IMR-90 (cell line): Measurements from ENCODE around the gene IL36B. TPM values are rescaled to one million over a fixed set of nuclear protein-coding genes. Genes with fewer than 3 reads are reported as not detected.

Source experiments
- ATAC-seq: fragments of 200-7000 bp; cut with Tn5 transposase; 2 replicates; pipeline ENCODE4 v1.9.1; 2020; ENCODE audit warnings: low read depth, mild to moderate bottlenecking, moderate library complexity
- BruUV-seq: library from RNA; stranded (reverse); fragments of 400-500 nt; replicated peaks from 2 replicates; lab custom pipeline; 2021; lab: Mats Ljungman, UMichigan
- CTCF ChIA-PET: fragments of 300-600 bp; formaldehyde crosslinking; extraction: SDS; loops from one replicate; lab custom pipeline; 2021; ENCODE audit warnings: antibody characterized with exemption; lab: Yijun Ruan, JAX
- POLR2A ChIA-PET: fragments of 300-600 bp; sonication (Branson Sonifier 250); formaldehyde crosslinking; loops from one replicate; lab custom pipeline; 2022; ENCODE audit warnings: antibody characterized with exemption; ENCODE audit not compliant: unreplicated experiment; lab: Charles Lee
- DNase-seq: peaks from one replicate; pipeline ENCODE4 v3.0.0; 2013
- H2AFZ ChIP-seq: replicated peaks from 2 replicates; pipeline ENCODE3; 2013; ENCODE audit warnings: low read length, mild to moderate bottlenecking; ENCODE audit not compliant: poor library complexity
- H2AK5ac ChIP-seq: 2 replicates; pipeline ENCODE4 v1.6.1; 2013; ENCODE audit warnings: low read depth, low read length, inconsistent platforms
- H2AK9ac ChIP-seq: replicated peaks from 2 replicates; pipeline ENCODE3; 2013; ENCODE audit warnings: mild to moderate bottlenecking, low read depth, low read length, moderate library complexity; ENCODE audit not compliant: poor library complexity
- H2BK120ac ChIP-seq: 2 replicates; pipeline ENCODE4 v1.6.1; 2013; ENCODE audit warnings: low read depth, low read length, inconsistent platforms
- H2BK15ac ChIP-seq: 3 replicates; pipeline ENCODE4 v1.6.1; 2013; ENCODE audit warnings: low read depth, low read length, inconsistent platforms
- H2BK20ac ChIP-seq: 2 replicates; pipeline ENCODE4 v1.6.1; 2013; ENCODE audit warnings: low read depth, mild to moderate bottlenecking, inconsistent platforms, low read length, moderate library complexity
- H2BK5ac ChIP-seq: 2 replicates; pipeline ENCODE4 v1.6.1; 2013; ENCODE audit warnings: mild to moderate bottlenecking, low read depth, low read length, inconsistent platforms; ENCODE audit not compliant: poor library complexity, severe bottlenecking
- H3K14ac ChIP-seq: replicated peaks from 2 replicates; pipeline ENCODE4 v1.6.1; 2013; ENCODE audit warnings: low read depth, low read length, inconsistent platforms
- H3K18ac ChIP-seq: 2 replicates; pipeline ENCODE4 v1.6.1; 2013; ENCODE audit warnings: low read depth, low read length, control low read depth
- H3K23ac ChIP-seq: 2 replicates; pipeline ENCODE4 v1.6.1; 2013; ENCODE audit warnings: low read depth, low read length, inconsistent platforms
- H3K27ac ChIP-seq: 2 replicates; pipeline ENCODE4 v1.5.1; 2013; ENCODE audit warnings: mild to moderate bottlenecking, control low read depth, low read length; ENCODE audit not compliant: insufficient read depth
- H3K27me3 ChIP-seq: 2 replicates; pipeline ENCODE4 v1.6.1; 2013; ENCODE audit warnings: low read length; ENCODE audit not compliant: control insufficient read depth, insufficient read depth
- H3K36me3 ChIP-seq: 2 replicates; pipeline ENCODE4 v1.6.1; 2013; ENCODE audit warnings: low read length, mixed read lengths; ENCODE audit not compliant: control insufficient read depth, insufficient read depth
- H3K4ac ChIP-seq: 2 replicates; pipeline ENCODE4 v1.6.1; 2013; ENCODE audit warnings: low read depth, low read length, inconsistent platforms
- H3K4me1 ChIP-seq: 2 replicates; pipeline ENCODE4 v1.6.1; 2013; ENCODE audit warnings: low read length, mixed read lengths; ENCODE audit not compliant: control insufficient read depth, insufficient read depth
- H3K4me2 ChIP-seq: 2 replicates; pipeline ENCODE4 v1.6.1; 2013; ENCODE audit warnings: low read depth, mild to moderate bottlenecking, control low read depth, low read length, moderate library complexity
- H3K4me3 ChIP-seq: 2 replicates; pipeline ENCODE4 v1.5.1; 2013; ENCODE audit warnings: low read depth, mild to moderate bottlenecking, control low read depth, low read length, moderate library complexity; ENCODE audit not compliant: insufficient read depth
- H3K56ac ChIP-seq: 2 replicates; pipeline ENCODE4 v1.6.1; 2013; ENCODE audit warnings: low read length, inconsistent platforms; ENCODE audit not compliant: insufficient read depth; ENCODE audit errors: extremely low read depth
- H3K79me1 ChIP-seq, 2 experiments: 2 replicates each; pipeline ENCODE4 v1.6.1; 2013; ENCODE audit warnings: low read length in 2 of 2, inconsistent platforms in 1 of 2, low read depth in 1 of 2
- H3K9ac ChIP-seq: 2 replicates; pipeline ENCODE4 v1.6.1; 2013; ENCODE audit warnings: low read depth, low read length, control low read depth
- H3K9me1 ChIP-seq: 2 replicates; pipeline ENCODE4 v1.6.1; 2013; ENCODE audit warnings: low read length, inconsistent platforms; ENCODE audit not compliant: insufficient read depth
- H3K9me3 ChIP-seq: 2 replicates; pipeline ENCODE4 v1.6.1; 2013; ENCODE audit warnings: low read length; ENCODE audit not compliant: control insufficient read depth, insufficient read depth
- H4K20me1 ChIP-seq: 2 replicates; pipeline ENCODE4 v1.6.1; 2013; ENCODE audit warnings: low read length, inconsistent platforms; ENCODE audit not compliant: insufficient read depth
- H4K5ac ChIP-seq: 2 replicates; pipeline ENCODE4 v1.6.1; 2013; ENCODE audit warnings: mild to moderate bottlenecking, low read depth, low read length, control low read depth
- H4K8ac ChIP-seq, 2 experiments: 2 replicates each; pipeline ENCODE4 v1.6.1; 2013; ENCODE audit warnings: low read depth in 2 of 2, low read length in 2 of 2, control low read depth in 1 of 2, inconsistent platforms in 1 of 2
- H4K91ac ChIP-seq: 2 replicates; pipeline ENCODE4 v1.6.1; 2013; ENCODE audit warnings: low read depth, low read length, inconsistent platforms; ENCODE audit not compliant: insufficient read depth
- CTCF ChIP-seq: conservative IDR thresholded peaks from 2 replicates; pipeline ENCODE4 v1.5.1; 2012; ENCODE audit warnings: mild to moderate bottlenecking, low read depth, low read length, improper control_type of control experiment
- ELK1 ChIP-seq: fragments of 150-350 bp; IDR thresholded peaks from 2 replicates; pipeline ENCODE4 v1.6.1; 2016; ENCODE audit warnings: low read depth, mild to moderate bottlenecking, low read length, moderate library complexity, borderline replicate concordance
- MAZ ChIP-seq: IDR thresholded peaks from 2 replicates; pipeline ENCODE4 v1.6.1; 2012; ENCODE audit warnings: low read depth, mild to moderate bottlenecking, low read length, improper control_type of control experiment, moderate library complexity, borderline replicate concordance
- MXI1 ChIP-seq: IDR thresholded peaks from 2 replicates; pipeline ENCODE4 v1.6.1; 2012; ENCODE audit warnings: low read depth, mild to moderate bottlenecking, low read length, moderate library complexity, borderline replicate concordance
- NFE2L2 ChIP-seq: fragments of 150-350 bp; IDR thresholded peaks from 2 replicates; pipeline ENCODE4 v1.6.1; 2016; ENCODE audit warnings: low read depth, mild to moderate bottlenecking, low read length
- RAD21 ChIP-seq: IDR thresholded peaks from 2 replicates; pipeline ENCODE4 v1.6.1; 2012; ENCODE audit warnings: low read length, improper control_type of control experiment
- WGBS, 2 experiments: methylation state at CpG; one replicate each; pipeline versions ENCODE4 v1.1.5 to v1.1.7; 2013; ENCODE audit warnings: missing lambda C conversion rate in 2 of 2; ENCODE audit not compliant: insufficient read length in 1 of 2; ENCODE audit errors: extremely low coverage in 2 of 2; 5-methylcytosine and 5-hydroxymethylcytosine counted together
- dilution Hi-C: fragments of 300-500 bp; cut with HindIII; formaldehyde crosslinking; loops from one replicate; pipeline ENCODE4 v1.14.3; 2018; ENCODE audit warnings: low sequenced_read_pairs; ENCODE audit not compliant: unreplicated experiment
- in situ Hi-C: fragments of 300-500 bp; cut with MboI; formaldehyde crosslinking; loops from 3 replicates; pipeline ENCODE4 v1.14.3; 2019; ENCODE audit warnings: low sequenced_read_pairs, inconsistent platforms, mixed read lengths
- intact Hi-C: fragments of 100-400 bp; cut with micrococcal nuclease; formaldehyde crosslinking; loops from 2 replicates; pipeline ENCODE4 v1.10.0; 2022
- polyA plus RNA-seq, 3 experiments: library from polyadenylated mRNA; depleted of rRNA; stranded (reverse); fragments of >200 nt; gene quantifications; 2 replicates each; pipeline ENCODE4 v1.2.3, GENCODE V29; 2012; ENCODE audit warnings: low replicate concordance in 1 of 3
- total RNA-seq: library from RNA; depleted of rRNA; stranded (reverse); fragments of >200 nt; gene quantifications from 2 replicates; pipeline ENCODE4 v1.2.3, GENCODE V29; 2012

Gene IL36B
- total and polyA plus RNA-seq, 2 of the 4 experiments (the other 2 are of a cell fraction), result not detected

- DNase-seq (no peak), ATAC-seq (no peak)
- no peak overlapping the region for H3K27ac ChIP-seq
- no peak overlapping the region for H3K4me3 ChIP-seq
- no peaks in the 10 kb centered on the region for H3K9me1 ChIP-seq
- H4K20me1 ChIP-seq, result no peaks in the 10 kb centered on the region
- in situ Hi-C loops, result no loop called here
- dilution Hi-C loops, result no loop called here
- no peak overlapping the region for H2BK120ac ChIP-seq
- H3K79me1 ChIP-seq, result no peaks in the 10 kb centered on the region
- intact Hi-C loops, result no loop called here
- H3K9me3 ChIP-seq, result no peaks in the 10 kb centered on the region
- H2AK5ac ChIP-seq, result no peak overlapping the region
- no CpG with 5 or more reads among the region's 4 CpGs for WGBS, 2 experiments
- H2BK15ac ChIP-seq, result no peak overlapping the region
- BruUV-seq, result no TSS peak
- H3K14ac ChIP-seq, result no peak overlapping the region
- no peaks in the 10 kb centered on the region for H3K4me1 ChIP-seq
- H4K91ac ChIP-seq, result no peak overlapping the region
- H3K36me3 ChIP-seq, result no peaks in the 10 kb centered on the region
- no peak overlapping the region for H2BK5ac ChIP-seq
- H3K23ac ChIP-seq, result no peak overlapping the region
- no peak overlapping the region for H3K18ac ChIP-seq
- POLR2A ChIA-PET, result no interaction called here
- H3K4me2 ChIP-seq, result no peak overlapping the region
- peaks cover 3% of the 10 kb centered on the region for H3K27me3 ChIP-seq
- no peak overlapping the region for H2AFZ ChIP-seq
- no peak for TF ChIP-seq ELK1
- TF ChIP-seq MAZ, result no peak
- no peak for TF ChIP-seq NFE2L2
- no peak for TF ChIP-seq MXI1
- no peak for TF ChIP-seq CTCF
- no peak for TF ChIP-seq RAD21
- no peak overlapping the region for H4K5ac ChIP-seq
- H3K9ac ChIP-seq, result no peak overlapping the region
- H4K8ac ChIP-seq, result no peak overlapping the region
- H2AK9ac ChIP-seq, result no peak overlapping the region
- no peak overlapping the region for H3K4ac ChIP-seq
- H3K56ac ChIP-seq, result no peak overlapping the region
- CTCF ChIA-PET, result no interaction called here
- H2BK20ac ChIP-seq, result no peak overlapping the region
Measured at GRCh38 chr2:113060396-113060795, 7.7 kb upstream of the IL36B start.
